H54 (cell line): ENCODE data around the gene PAX2.

Experiments used
- DNase-seq: peaks from one replicate; pipeline ENCODE4 v3.0.0; 2011; ENCODE audit warnings: low spot score, mixed read lengths; ENCODE audit not compliant: insufficient read length
- FAIRE-seq: peaks from 3 replicates; lab custom pipeline; 2011; peaks lifted over from hg19 to GRCh38; lab: Jason Lieb, UNC
- POLR2A ChIP-seq: IDR thresholded peaks from 2 replicates; pipeline ENCODE4 v1.6.1; 2011; ENCODE audit warnings: low read depth, mild to moderate bottlenecking, low read length

Gene PAX2

DNA sequence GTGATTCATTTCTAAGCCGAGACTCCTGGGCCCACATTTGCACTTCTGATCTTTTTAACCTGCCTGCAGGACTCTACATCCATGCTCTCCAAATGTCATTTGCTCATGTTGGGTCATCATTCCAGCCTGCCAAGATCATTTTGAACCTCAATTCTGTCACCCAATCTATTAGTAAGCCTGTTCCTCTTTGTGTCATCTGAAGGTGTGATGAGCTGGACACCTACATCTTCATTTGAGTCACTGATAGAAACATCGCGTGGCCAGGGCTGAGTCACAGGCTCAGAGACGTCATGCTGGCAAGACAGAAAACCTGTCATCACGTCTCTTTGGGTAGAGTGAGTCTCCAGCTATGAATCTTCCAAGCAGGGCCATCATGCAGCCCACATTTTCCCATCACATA is 102.1 kb downstream of the PAX2 start:
- DNase-seq, result no peak
- FAIRE-seq, result no peak
- TF ChIP-seq POLR2A, result no peak

- no peak for TF ChIP-seq POLR2A
- FAIRE-seq (no peak), DNase-seq (no peak)
Observed at GRCh38 chr10:100848770-100849169, 103.4 kb downstream of the PAX2 start.

- TF ChIP-seq POLR2A, result no peak
- DNase-seq (no peak), FAIRE-seq (no peak)
Observed at GRCh38 chr10:100858261-100858660, 112.9 kb downstream of the PAX2 start.

GRCh38 chr10:100858747-100859483 is 113.5 kb downstream of the PAX2 start:
- FAIRE-seq, result no peak

DNA sequence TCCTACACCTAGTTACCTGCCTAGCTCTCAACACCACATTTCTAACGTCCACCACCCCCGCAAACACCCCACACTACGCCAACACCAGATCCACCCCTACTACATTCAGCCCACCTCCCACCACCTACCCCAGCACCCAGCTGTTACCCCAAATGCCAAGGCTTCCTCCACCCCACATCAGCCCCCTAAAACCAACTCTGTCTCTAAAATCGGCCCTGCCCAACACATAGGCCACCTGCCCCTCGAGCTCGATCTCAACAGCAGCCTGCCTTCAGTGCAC is 114.0 kb downstream of the PAX2 start:
- no peak for TF ChIP-seq POLR2A
- no peak for FAIRE-seq

More at GRCh38 chr10:100858747-100859483, 113.5 kb downstream of the PAX2 start:
- DNase-seq, result no peak
- no peak for TF ChIP-seq POLR2A

GRCh38 chr10:100863433-100863832 is 118.1 kb downstream of the PAX2 start:
- DNase-seq (no peak), FAIRE-seq (no peak)
- no peak for TF ChIP-seq POLR2A

More for the DNA sequence above, 114.0 kb downstream of the PAX2 start:
- no peak for DNase-seq

GRCh38 chr10:100864036-100864885 is 118.9 kb downstream of the PAX2 start:
- DNase-seq, result no peak
- FAIRE-seq, result no peak
- TF ChIP-seq POLR2A, result no peak

- DNase-seq, result no peak
- no peak for TF ChIP-seq POLR2A
- no peak for FAIRE-seq
Observed at GRCh38 chr10:100864978-100865377, 119.6 kb downstream of the PAX2 start.

GRCh38 chr10:100866010-100866409 is 120.6 kb downstream of the PAX2 start:
- DNase-seq (no peak), FAIRE-seq (no peak)
- no peak for TF ChIP-seq POLR2A

GRCh38 chr10:100866575-100867098 is 121.3 kb downstream of the PAX2 start:
- no peak for TF ChIP-seq POLR2A
- FAIRE-seq (no peak), DNase-seq (no peak)

GRCh38 chr10:100867261-100867963 is 122.0 kb downstream of the PAX2 start:
- DNase-seq, result no peak
- FAIRE-seq, result no peak
- TF ChIP-seq POLR2A, result no peak

- no peak for TF ChIP-seq POLR2A
- DNase-seq, result no peak
- no peak for FAIRE-seq
Observed at GRCh38 chr10:100868382-100868781, 123.0 kb downstream of the PAX2 start.

GRCh38 chr10:100869399-100869798 is 124.0 kb downstream of the PAX2 start:
- FAIRE-seq (no peak), DNase-seq (no peak)
- no peak for TF ChIP-seq POLR2A
